H4 (cell line): Measurements from ENCODE around the gene TFF3. TPM values are rescaled to one million over a fixed set of nuclear protein-coding genes. Genes with fewer than 3 reads are reported as not detected.

ENCODE experiments used
- DNase-seq: peaks from one replicate; pipeline ENCODE4 v3.0.0-alpha.2; 2015; ENCODE audit warnings: low spot score
- total RNA-seq: library from RNA; depleted of rRNA; stranded (reverse); fragments of >200 nt; shearing (Covaris generic); gene quantifications from 2 replicates; pipeline ENCODE4 v1.2.3, GENCODE V29; 2014; rRNA removed

TFF3 gene, protein sequence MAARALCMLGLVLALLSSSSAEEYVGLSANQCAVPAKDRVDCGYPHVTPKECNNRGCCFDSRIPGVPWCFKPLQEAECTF
- not detected in 2 replicates for total RNA-seq

DNA sequence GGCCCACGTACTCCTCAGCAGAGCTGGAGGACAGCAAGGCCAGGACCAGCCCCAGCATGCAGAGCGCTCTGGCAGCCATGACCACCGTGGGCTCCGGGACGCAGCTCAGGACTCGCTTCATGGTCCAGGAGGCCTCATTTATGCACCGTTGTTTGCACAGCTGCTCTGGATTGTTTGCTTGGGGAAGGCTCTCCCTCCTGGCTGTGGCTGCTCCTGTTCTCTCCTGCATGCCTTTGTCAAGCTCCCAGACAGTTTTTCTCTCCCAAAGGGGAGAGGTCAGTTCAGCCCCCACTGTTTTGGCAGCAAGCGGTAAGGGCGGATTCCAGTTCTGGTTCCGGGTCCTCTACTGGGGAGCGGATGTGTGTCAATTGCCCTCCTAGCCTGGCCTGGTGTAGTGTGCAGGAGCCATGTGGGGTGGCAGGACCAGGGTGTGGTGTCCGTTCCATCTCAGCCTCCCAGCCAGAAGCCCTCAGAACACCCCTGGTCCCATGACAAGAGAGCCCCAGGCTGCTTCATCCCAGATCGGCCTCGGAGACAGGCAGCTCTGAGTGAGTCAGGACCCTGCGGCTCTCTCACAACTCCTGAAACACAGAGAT, at the start of gene TFF3:
TFF3 (minus strand) TSS at position 114 of the 596 bp plus-strand sequence; CDS start at position 79, 35 bp downstream.
- DNase-seq: no peak

DNA sequence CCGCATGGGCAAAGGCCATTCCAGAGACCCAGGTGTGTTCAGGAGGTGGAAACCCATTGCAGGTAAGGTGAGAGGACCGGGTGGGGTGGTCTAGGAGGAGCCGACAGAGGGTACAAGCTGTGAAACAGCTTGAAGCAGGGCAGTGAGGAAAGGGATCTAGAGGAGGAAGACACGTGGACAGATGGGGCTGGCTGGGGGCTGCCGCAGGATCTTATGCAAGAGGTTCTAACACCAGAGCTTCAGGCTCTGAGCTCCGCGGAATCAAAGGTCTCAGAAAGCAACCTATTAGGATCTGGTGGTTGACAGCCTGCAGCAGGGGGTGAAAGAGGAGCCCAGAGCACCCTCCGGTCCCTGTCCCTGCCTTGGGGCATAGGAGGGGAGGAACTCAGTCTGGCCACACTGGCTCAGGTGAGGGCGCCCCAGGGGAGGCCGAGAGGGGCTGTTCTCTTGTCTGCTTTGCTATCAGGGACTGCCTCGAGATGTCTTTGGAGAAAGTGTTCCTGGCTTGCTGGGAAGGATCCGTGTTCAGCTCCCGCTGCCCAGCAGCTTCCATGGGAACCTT, 49.2 kb upstream of the TFF3 start:
- DNase-seq: no peak

DNA sequence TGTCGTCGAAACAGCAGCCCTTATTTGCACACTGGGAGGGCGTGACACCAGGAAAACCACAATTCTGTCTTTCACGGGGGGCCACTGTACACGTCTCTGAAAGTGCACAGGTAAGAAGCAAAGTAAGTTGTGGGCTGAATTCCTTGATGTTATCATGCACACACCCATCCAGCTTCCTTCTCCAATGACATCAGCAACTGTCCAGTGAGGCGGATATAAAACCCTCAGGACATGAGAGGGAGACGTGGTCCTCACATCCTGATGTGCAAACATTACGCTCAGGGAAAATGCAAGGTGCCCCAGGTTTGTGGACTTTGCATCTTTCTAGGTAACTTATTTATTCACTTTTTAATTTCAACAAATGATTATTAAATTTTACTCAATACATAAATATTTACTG, 48.1 kb upstream of the TFF3 start:
- DNase-seq: no peak

DNA sequence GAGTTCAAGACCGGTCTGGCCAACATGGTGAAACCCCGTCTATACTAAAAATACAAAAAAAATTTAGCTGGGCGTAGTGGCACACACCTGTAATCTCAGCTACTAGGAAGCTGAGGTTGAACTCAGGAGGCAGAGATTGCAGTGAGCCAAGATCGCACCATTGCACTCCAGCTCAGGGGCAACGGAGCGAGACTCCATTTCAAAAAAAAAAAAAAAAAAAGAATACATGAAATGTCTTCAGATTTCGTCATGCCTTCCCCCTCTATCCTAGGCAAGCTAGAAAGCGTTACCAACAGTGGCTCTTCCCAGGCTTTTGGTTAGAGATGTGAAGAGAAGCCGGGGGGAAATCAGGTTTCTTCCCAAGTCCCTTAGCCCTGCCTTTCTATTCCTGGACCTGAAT, 47.5 kb upstream of the TFF3 start:
- DNase-seq: no peak

DNA sequence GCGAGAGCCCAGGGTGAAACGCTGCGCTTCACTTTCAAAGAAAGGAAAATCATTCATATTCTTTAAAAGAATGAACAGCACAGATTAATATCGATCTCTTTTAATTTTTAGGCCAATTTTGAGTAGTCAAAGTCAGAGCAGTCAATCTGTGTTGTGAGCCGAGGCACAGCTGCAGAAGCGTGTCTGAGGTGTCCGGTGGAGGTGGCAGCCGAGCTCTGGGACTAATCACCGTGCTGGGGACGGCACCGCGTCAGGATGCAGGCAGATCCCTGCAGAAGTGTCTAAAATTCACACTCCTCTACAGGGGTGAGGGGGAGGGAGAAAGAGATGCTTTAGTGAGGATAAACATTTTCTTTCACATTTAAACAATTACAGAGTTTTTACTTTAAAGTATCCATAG, 47.0 kb upstream of the TFF3 start:
- no peak for DNase-seq

DNA sequence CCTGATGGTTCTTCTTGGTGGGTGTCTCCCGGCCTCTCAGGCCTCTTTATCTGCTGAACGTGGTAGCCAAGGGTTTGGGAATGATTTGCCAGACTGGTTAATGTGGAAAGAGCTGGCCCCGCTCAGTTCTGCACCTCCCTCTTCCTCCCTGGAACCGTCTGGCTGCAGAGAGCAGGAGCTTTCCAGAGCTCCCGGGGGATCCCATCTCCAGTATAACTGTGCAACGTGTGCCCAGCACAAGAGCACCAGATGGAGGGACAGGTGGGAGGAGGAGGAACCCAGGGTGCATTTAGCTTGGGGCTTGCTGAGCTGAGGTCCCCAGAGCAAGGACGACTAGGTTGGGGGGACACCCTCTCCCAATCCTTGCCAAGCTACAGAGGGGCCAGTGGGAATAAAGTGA, 46.1 kb upstream of the TFF3 start:
- no peak for DNase-seq

DNA sequence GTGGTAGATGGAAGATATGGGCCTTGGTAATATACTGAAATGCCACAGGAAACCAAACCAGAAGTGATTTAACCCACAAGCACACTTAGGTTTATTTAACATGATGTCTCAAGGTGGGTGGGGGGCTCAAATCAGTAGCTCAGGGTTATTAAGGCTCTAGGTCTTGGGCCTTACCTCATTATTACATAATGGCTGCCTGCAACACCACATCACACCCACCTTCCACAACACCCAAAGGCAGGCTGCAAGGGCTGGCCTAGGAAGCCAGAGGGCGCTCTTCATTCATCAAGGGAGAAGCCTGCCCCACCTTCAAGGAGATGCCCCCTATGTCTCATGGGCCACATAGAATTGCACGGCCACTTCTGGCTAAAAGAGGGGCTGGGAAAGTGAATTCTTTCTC, 45.1 kb upstream of the TFF3 start:
- DNase-seq: no peak

DNA sequence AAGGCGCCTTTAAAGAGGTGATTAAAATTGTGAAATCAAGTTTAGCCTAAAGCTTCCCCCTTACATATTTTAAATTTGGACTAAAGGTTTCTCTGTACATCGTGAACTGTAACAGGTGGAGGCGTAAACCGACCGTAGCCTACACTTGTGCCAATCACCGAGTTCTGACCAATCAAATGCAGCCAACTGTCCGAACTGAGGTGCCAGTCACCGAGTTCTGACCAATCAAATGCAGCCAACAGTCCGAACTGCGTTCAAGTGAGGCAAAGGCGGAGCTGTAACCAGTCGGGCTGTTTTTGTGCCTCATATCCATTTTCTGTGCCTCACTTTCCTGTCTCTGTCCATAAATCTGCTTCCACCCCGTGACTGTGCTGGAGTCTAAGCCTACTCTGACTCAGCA, 43.7 kb upstream of the TFF3 start:
- no peak for DNase-seq

DNA sequence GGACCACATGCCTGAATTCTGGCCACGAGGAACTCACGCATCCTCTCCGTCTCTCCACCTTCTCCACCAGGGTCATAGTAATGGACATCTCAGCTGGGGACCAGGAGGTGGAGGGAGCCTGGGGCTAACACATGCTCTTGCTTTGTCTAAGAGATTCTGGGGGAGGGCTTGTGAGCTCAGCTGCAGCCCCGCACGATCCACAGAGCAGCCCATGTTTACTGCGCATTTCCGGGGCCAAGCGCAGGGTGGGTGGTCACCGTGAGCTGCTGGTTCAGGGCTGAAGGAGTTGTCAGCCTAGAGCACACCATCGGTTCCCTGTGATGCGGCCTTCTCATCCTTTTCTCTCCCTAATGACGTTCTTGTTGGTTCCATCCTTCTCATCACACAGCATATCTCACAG, 43.1 kb upstream of the TFF3 start:
- no peak for DNase-seq

DNA sequence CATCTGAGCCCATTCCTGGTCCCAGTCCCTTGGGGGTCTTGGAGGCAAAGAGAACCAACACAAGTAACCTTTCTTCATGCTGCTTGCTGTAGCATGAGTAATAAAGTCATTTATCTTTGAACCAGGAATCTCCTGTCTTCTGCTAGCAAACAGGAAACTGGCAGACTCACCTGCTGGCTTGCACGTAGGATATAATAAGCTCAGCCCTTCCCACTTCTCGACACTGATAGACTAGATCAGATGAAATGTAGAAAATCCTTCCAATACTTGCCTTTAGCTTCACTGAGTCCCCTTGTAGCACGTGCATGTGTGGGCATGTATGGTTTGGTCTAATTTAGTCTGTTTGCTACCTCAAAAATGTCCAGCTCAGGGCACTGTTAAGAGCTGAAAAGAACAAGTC, 42.1 kb upstream of the TFF3 start:
- no peak for DNase-seq

DNA sequence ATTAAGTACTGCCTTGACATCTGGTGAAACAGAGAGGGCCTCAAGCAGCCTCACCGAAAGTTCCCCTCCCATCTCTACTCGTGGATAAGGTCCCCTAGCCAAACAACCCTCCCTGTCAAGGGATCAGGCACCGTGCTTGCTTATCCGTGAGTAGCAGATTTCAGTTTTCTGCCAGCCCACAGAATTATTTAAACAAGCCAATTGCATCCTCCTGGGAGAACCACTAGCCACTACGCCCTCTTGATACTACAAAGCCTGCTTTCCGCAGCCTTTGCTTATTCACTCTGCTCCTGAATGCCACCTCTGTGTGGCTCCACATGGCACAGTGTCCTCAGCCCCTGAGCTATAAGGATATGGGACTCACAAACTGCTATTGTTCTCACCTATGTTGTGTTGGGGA, 41.4 kb upstream of the TFF3 start:
- no peak for DNase-seq

DNA sequence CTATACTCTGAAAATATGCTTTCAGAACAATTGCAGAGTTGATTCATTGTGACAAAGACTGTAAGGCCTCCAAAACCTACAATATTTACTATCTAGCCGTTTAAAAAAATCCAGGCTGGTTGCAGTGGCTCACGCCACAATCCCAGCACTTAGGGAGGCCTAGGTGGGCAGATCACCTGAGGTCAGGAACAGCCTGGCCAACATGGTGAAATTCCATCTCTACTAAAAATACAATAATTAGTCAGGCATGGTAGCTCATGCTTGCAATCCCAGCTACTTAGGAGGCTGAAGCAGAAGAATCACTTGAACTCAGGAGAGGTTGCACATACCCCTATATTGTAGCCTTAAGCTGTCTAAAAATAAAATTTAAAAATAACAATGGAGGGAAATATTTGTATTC, 40.8 kb upstream of the TFF3 start:
- DNase-seq: no peak

DNA sequence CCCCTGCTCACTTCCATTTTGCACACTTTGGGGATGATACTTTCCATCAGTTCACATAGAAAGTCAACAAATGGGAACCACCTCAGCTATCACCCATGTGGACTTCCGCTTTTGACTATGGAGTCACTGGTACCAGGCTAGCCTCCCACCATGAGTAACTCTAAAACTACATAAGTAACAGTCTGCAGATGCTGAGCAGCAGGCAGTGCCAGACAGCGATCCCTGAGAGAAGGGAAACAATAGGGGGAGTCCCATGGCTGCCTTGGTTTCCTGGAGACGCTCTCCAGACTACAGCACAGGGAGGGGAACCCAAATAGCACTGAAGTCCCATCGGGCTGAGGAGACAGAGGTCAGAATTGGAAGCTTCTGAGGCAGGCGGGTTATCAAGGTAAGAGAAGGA, 38.4 kb upstream of the TFF3 start:
- DNase-seq: no peak

DNA sequence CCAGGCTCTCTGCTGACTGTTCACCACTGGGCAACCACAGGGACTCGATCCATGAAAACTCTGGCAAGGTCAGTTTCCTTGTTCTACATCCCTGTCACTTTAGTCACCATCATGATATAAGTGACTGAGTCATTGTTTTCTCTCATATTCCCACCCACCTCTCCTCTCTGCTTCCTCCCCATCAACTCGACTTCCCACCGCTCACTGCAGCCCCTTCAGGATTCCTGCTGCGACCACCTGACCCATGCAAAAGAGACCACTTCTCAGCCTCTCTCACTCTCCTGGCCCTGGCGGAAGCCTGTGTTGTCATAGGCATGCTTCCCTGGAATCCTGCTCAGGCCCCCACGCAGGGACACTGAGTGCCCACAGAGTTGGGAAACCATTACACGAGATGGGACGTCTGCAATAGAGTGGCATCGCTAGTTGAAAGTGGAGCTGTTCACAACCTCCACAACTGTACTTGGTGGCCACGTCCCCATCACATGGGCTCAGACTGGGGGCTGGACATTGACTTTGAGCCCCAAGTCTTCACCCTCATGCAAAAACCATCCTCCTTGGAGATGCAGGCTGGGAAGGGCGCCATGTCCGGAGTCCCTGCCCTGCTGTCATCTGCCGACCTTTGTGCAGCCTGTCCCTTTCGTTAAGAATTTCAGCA, 37.4 kb upstream of the TFF3 start:
- no peak for DNase-seq

DNA sequence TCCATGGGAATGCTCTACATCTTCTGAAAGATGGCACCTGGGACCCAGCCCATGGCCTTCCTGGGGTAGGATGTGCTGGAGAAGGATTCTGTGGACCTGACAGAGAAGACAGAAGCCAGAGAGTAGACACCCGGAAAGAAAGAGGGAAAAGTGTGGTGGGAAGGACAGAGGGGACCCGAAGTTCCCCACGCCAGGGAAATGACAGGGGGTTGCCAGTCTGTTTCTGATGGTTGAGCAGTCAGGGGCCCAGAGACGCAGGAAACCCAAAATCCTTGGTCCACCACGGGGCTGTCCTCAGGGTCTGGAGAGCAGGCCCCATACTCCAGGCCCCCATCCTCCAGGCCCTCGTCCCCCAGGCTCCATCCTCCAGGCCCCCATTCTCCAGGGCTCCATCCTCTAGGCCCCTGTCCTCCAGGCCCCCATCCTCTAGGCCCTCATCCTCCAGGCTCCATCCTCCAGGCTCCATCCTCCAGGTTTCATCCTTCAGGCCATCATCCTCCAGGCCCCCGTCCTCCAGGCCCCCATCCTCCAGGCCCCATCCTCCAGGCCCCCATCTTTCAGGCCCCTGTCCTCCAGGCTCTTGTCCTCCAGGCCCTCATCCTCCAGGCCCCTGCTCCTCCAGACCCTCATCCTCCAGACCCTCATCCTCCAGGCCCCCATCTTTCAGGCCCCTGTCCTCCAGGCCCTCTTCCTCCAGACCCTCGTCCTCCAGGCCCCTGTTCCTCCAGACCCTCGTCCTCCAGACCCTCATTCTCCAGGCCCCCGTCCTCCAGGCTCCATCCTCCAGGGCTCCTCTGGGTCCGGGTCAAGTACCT, 36.6 kb upstream of the TFF3 start:
- DNase-seq: no peak

DNA sequence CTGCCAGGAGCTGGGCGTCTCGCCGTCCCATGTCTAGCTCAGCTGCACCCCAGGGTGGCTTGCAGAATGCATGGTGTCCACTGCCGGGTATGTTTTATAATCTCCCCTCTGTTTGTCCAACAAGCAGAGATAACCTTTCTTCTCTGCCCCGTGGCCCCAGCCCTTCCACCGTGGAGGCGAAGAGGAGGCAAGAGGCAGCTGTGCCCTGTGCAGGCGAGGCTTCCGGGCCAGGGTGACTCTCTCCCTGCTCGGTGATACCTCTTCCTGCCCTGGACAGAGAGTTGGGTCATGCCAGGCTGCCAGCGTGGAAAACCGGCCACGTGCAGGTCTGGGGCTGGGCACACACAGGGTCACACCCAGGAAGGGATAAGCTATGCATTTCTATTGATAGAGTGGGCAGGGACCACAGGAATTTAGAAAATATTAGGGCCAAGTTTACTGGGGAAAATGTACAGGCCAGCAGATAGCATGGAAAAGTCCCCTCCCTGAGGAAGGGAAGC, 35.8 kb upstream of the TFF3 start, which contains the start of gene TFF2:
TFF2 (minus strand) TSS at position 68 of the 500 bp plus-strand sequence; CDS start at position 31, 37 bp downstream.
- no peak for DNase-seq

DNA sequence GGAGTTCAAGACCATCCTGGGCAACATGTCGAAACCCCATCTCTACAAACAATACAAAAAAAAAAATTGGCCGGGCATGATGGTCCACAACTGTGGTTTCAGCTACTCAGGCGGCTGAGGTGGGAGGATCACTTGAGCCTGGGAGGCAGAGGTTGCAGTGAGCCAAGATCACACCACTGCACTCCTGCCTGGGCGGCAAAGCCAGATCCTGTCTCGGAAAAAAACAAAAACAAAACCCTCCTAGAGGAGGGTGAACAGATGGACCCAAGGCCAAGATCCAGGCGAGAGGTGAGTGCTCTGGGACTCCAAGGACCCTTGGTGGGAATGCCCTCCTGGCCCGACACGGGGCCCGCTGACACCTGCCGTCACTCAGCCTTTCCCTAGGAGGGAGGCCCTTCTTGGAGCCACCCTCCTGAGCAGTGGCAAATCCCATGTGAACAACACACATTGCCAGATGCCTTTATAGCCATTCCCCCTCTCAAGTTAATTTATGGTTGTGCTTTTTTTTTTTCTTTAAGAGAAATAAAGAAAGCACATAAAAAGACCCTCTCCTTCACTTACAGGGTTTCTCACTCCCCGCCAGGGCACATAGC, 35.2 kb upstream of the TFF3 start:
- no peak for DNase-seq

DNA sequence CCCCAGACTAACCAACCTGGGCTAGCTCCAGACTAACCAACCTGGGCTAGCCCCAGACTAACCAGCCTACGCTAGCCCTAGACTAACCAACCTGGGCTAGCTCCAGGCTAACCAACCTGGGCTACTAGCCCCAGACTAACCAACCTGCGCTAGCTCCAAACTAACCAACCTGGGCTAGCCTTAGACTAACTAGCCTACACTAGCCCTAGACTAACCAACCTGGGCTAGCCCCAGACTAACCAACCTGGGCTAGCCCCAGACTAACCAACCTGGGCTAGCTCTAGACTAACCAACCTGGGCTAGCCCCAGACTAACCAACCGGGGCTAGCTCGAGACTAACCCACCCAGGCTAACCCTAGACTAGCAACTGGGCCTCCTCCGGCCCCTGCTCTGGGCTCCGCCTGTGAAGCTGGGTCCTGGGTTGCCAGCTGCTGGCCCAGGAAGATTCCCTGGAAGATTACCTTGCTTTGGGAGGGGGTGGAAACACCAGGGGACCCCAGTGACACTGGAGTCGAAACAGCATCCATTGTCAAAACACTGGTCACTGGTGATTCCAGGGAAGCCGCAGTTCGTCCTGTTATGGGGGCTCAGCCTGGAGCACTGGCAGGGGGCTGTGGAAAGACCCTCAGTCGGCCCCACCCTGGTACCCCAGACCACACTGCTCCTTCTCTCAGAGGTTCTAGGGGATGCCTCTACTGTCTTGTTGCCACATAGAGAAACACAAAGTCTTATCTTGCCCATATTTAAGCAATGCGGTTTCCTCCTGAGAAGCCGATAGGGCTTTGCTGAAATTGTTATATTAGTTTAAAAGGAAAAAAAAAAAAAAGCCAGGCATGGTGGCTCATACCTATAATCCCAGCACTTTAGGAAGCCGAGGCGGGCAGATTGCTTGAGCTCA, 34.5 kb upstream of the TFF3 start:
- no peak for DNase-seq

DNA sequence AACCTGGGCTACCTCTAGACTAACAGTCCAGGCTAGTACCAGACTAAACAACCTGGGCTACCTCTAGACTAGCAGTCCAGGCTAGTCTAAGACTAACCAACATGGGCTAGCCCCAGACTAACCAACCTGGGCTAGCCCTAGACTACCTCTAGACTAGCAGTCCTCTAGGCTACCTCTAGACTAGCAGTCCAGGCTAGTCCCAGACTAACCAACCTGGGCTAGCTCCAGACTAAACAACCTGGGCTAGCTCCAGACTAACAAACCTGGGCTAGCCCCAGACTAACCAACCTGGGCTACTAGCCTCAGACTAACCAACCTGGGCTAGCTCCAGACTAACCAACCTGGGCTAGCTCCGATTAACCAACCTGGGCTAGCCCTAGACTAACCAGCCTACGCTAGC, 33.6 kb upstream of the TFF3 start:
- no peak for DNase-seq

DNA sequence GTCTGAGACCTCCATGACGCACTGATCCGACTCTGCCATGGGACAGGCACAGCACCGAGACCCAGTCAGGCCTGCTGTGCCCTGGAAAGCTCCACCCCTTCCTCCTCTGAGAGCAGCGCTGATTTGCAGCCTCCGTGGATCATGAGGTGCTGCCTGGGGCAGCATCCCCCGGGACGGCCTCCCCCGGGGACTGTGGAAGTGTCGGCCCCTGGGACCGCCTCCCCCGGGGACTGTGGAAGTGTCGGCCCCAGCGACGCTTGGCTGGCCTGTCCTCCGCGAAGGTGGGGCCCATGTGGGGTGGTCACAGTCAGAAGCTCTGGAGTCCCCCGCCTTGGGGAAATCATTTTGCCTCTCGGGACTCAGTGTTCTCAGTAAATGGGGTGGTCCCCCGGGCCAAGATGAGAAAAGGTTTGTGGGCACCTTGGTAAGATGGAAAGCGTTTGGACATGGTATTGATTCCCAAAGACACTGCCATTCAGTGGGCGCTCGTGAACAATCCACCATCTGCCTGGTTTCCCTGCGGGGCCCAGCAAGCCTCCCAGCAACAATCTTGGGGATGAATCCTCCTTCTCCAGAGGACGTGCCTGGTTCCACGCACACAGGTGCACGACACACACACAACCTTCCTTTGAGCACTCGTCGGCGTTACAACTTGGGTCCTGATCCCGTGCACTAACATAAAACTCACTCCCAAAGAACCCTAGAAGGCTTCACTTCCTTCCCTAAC, 32.6 kb upstream of the TFF3 start:
- no peak for DNase-seq
